Astrocyte of the hippocampus (primary cell): ENCODE results near the gene PTPRN2.

ENCODE experiments used
- DNase-seq: peaks from one replicate; pipeline ENCODE4 v3.0.0; 2011; ENCODE audit warnings: low read depth, low spot score

The PTPRN2 gene

GRCh38 chr7:157560710-157561522 lies 1026.7 kb downstream of the PTPRN2 start:
- no peak for DNase-seq

- DNase-seq = no peak
Observed at GRCh38 chr7:157560258-157560654, 1027.4 kb downstream of the PTPRN2 start.

- no peak for DNase-seq
Observed at GRCh38 chr7:157559596-157560257, 1027.9 kb downstream of the PTPRN2 start.

- DNase-seq = no peak
Observed at GRCh38 chr7:157558875-157559595, 1028.6 kb downstream of the PTPRN2 start.

GRCh38 chr7:157558516-157558874 lies 1029.1 kb downstream of the PTPRN2 start:
- DNase-seq = no peak

- DNase-seq = no peak
Observed at GRCh38 chr7:157558061-157558460, 1029.6 kb downstream of the PTPRN2 start.

- no peak for DNase-seq
Observed at GRCh38 chr7:157557263-157557662, 1030.4 kb downstream of the PTPRN2 start.

GRCh38 chr7:157556642-157556944 lies 1031.0 kb downstream of the PTPRN2 start:
- no peak for DNase-seq

GRCh38 chr7:157555944-157556641 lies 1031.5 kb downstream of the PTPRN2 start:
- no peak for DNase-seq

GRCh38 chr7:157555313-157555712 lies 1032.3 kb downstream of the PTPRN2 start:
- DNase-seq = peak; percentile 65

- no peak for DNase-seq
Observed at GRCh38 chr7:157554393-157555238, 1033.0 kb downstream of the PTPRN2 start.

- no peak for DNase-seq
Observed at GRCh38 chr7:157553256-157553655, 1034.4 kb downstream of the PTPRN2 start.

GRCh38 chr7:157552295-157552993 lies 1035.2 kb downstream of the PTPRN2 start:
- no peak for DNase-seq

GRCh38 chr7:157551325-157552070 lies 1036.1 kb downstream of the PTPRN2 start:
- DNase-seq = no peak

- no peak for DNase-seq
Observed at GRCh38 chr7:157550300-157551275, 1037.0 kb downstream of the PTPRN2 start.

- no peak for DNase-seq
Observed at GRCh38 chr7:157549612-157550299, 1037.9 kb downstream of the PTPRN2 start.

GRCh38 chr7:157548691-157549303 lies 1038.8 kb downstream of the PTPRN2 start:
- no peak for DNase-seq

GRCh38 chr7:157547611-157548010 lies 1040.0 kb downstream of the PTPRN2 start:
- DNase-seq = no peak
